HepG2 (cell line): ENCODE data around the gene CD58.

Experiments used
- CTCF ChIP-seq: sonication (generic); formaldehyde crosslinking; IDR thresholded peaks from 2 replicates; pipeline ENCODE4 v1.5.0; 2020; ENCODE audit warnings: mild to moderate bottlenecking, missing genetic modification reagents, moderate library complexity
- JUND ChIP-seq: sonication (generic); formaldehyde crosslinking; IDR thresholded peaks from 2 replicates; pipeline ENCODE4 v1.8.0; 2022; ENCODE audit warnings: mild to moderate bottlenecking, missing genetic modification reagents
- POLR2A ChIP-seq, 2 experiments: IDR thresholded peaks; 2 replicates each; pipeline ENCODE4 v1.6.1; 2011; ENCODE audit warnings: low read depth in 2 of 2, low read length in 2 of 2, mild to moderate bottlenecking in 1 of 2, moderate library complexity in 1 of 2; ENCODE audit not compliant: insufficient read depth in 1 of 2
- SALL2 ChIP-seq: sonication (generic); formaldehyde crosslinking; IDR thresholded peaks from 2 replicates; pipeline ENCODE4 v1.8.1; 2023; ENCODE audit warnings: mild to moderate bottlenecking, missing genetic modification reagents, inconsistent platforms
- SYNCRIP ChIP-seq: fragments of 200-400 bp; formaldehyde crosslinking; IDR thresholded peaks from 2 replicates; pipeline ENCODE4 v1.6.1; 2018; ENCODE audit warnings: mild to moderate bottlenecking, low read depth, low read length; ENCODE audit not compliant: insufficient read depth
- TGIF2 ChIP-seq: IDR thresholded peaks from 2 replicates; pipeline ENCODE4 v1.6.1; 2016; ENCODE audit warnings: control low read depth, missing compliant biosample characterization
- TRIM22 ChIP-seq: fragments of 450-650 bp; IDR thresholded peaks from 2 replicates; pipeline ENCODE4 v1.6.1; 2017
- YY1 ChIP-seq: IDR thresholded peaks from 2 replicates; pipeline ENCODE4 v1.6.1; 2011; ENCODE audit warnings: low read length, low read depth, moderate library complexity, mild to moderate bottlenecking; ENCODE audit not compliant: insufficient read depth, insufficient replicate concordance
- ZBTB37 ChIP-seq: sonication (generic); formaldehyde crosslinking; IDR thresholded peaks from 2 replicates; pipeline ENCODE4 v1.4.0; 2020; ENCODE audit warnings: mild to moderate bottlenecking, missing genetic modification reagents

- TF ChIP-seq YY1 (no peak), SALL2 (CRISPR knock-in tag) (no peak), SYNCRIP (no peak), CTCF (CRISPR knock-in tag) (no peak), POLR2A (IDR thresholded peaks at IDR 0.05; ENCODE audit: insufficient read depth in 1 of 2, low read depth in 2 of 2, low read length in 2 of 2) (no peak), TGIF2 (CRISPR knock-in tag) (no peak), JUND (CRISPR knock-in tag) (no peak), ZBTB37 (no peak), TRIM22 (no peak)
These were observed 63.2 kb downstream of the CD58 start for GRCh38 chr1:116507631-116508030.
